K562 (cell line): ENCODE results near the gene CCDC196. TPM values are rescaled to one million over a fixed set of nuclear protein-coding genes. Genes with fewer than 3 reads are reported as not detected.

Source experiments
- BDP1 ChIP-seq: IDR thresholded peaks from 3 replicates; pipeline ENCODE4 v1.6.1; 2011; ENCODE audit not compliant: insufficient read length, insufficient read depth
- CREBBP ChIP-seq: IDR thresholded peaks from one replicate; pipeline ENCODE4 v1.6.1; 2012; ENCODE audit warnings: low read depth, mild to moderate bottlenecking, control low read depth, inconsistent platforms, low read length
- FOXK1 ChIP-seq: sonication (generic); formaldehyde crosslinking; IDR thresholded peaks from 2 replicates; pipeline ENCODE4 v1.8.0; 2022; ENCODE audit warnings: missing genetic modification reagents, mild to moderate bottlenecking, borderline replicate concordance
- HNRNPL ChIP-seq: fragments of 200-400 bp; formaldehyde crosslinking; IDR thresholded peaks from 2 replicates; pipeline ENCODE4 v1.6.1; 2017; ENCODE audit warnings: low read depth, mild to moderate bottlenecking, low read length
- POLR2AphosphoS2 ChIP-seq: IDR thresholded peaks from 2 replicates; pipeline ENCODE4 v1.6.1; 2012; ENCODE audit warnings: low read length, improper control_type of control experiment
- POLR2G ChIP-seq: fragments of 200-400 bp; formaldehyde crosslinking; IDR thresholded peaks from 2 replicates; pipeline ENCODE4 v1.6.1; 2017; ENCODE audit warnings: low read depth, mild to moderate bottlenecking, antibody characterized with exemption, low read length, moderate library complexity
- SMC3 ChIP-seq: conservative IDR thresholded peaks from 2 replicates; pipeline ENCODE4 v1.6.1; 2011; ENCODE audit warnings: low read depth, low read length, improper control_type of control experiment; ENCODE audit not compliant: insufficient read depth
- SREBF2 ChIP-seq: sonication (generic); formaldehyde crosslinking; IDR thresholded peaks from 2 replicates; pipeline ENCODE4 v1.4.0; 2020; ENCODE audit warnings: mild to moderate bottlenecking, missing genetic modification reagents
- STAT5A ChIP-seq: IDR thresholded peaks from 2 replicates; pipeline ENCODE4 v1.6.1; 2012; ENCODE audit warnings: low read length, inconsistent platforms, borderline replicate concordance
- ZNF165 ChIP-seq: fragments of 250-450 bp; sonication (Bioruptor Pico); IDR thresholded peaks from 2 replicates; pipeline ENCODE4 v1.4.0; 2020; ENCODE audit warnings: borderline replicate concordance
- ZNF197 ChIP-seq: fragments of 200-800 bp; sonication (Bioruptor generic); IDR thresholded peaks from 2 replicates; pipeline ENCODE4 v1.6.1; 2016; ENCODE audit warnings: low read depth, missing genetic modification characterization, missing compliant biosample characterization
- ZNF561 ChIP-seq: fragments of 450-650 bp; formaldehyde crosslinking; conservative IDR thresholded peaks from 2 replicates; pipeline ENCODE4 v1.4.0; 2020; ENCODE audit warnings: mild to moderate bottlenecking, moderate library complexity
- ZNF717 ChIP-seq: fragments of 250-450 bp; sonication (Bioruptor Pico); IDR thresholded peaks from 2 replicates; pipeline ENCODE4 v1.5.0; 2021
- polyA plus RNA-seq, 8 experiments: library from polyadenylated mRNA; depleted of rRNA in 4 of 8; stranded (reverse) in 5 of 8; unstranded in 3 of 8; fragments of >200 nt; fragmentation: Nextera tagmentation in 2 of 8; fragmentation: Illumina TruSeq in 1 of 8; extraction: Ambion mirVana in 2 of 8; extraction: Trizol in 1 of 8; gene quantifications; 2 replicates each; pipeline versions ENCODE4 v1.2.1 to v1.2.3, GENCODE V29; 2011 to 2014; ENCODE audit warnings: inconsistent platforms in 1 of 8, missing spikeins in 1 of 8
- total RNA-seq, 7 experiments: library from RNA; depleted of rRNA in 6 of 7; stranded (reverse); fragments of >200 nt in 6 of 7; fragmentation: Illumina TruSeq in 2 of 7; extraction: Trizol in 2 of 7; gene quantifications; 2 replicates each; pipeline versions ENCODE4 v1.2.1 to v1.2.3, GENCODE V29; 2011 to 2021; ENCODE audit warnings: low replicate concordance in 1 of 7
- TF ChIP-seq, protein P1 (sequence below): fragments of 450-650 bp; IDR thresholded peaks from 2 replicates; pipeline ENCODE4 v1.6.1; 2018; ENCODE audit warnings: mild to moderate bottlenecking, low read depth; ENCODE audit not compliant: partially characterized antibody
- TF ChIP-seq, protein P2 (sequence below): fragments of 250-450 bp; sonication (Bioruptor Pico); IDR thresholded peaks from 2 replicates; pipeline ENCODE4 v1.4.0; 2020; ENCODE audit warnings: mild to moderate bottlenecking, moderate library complexity
- TF ChIP-seq, protein P3 (sequence below): fragments of 250-450 bp; sonication (Bioruptor Pico); IDR thresholded peaks from 2 replicates; pipeline ENCODE4 v1.5.0; 2020; ENCODE audit warnings: mild to moderate bottlenecking

Gene CCDC196
- total and polyA plus RNA-seq, 9 of the 15 experiments (the other 6 are each of a cell fraction or from before 2014, with no cell fraction given): not detected

DNA sequence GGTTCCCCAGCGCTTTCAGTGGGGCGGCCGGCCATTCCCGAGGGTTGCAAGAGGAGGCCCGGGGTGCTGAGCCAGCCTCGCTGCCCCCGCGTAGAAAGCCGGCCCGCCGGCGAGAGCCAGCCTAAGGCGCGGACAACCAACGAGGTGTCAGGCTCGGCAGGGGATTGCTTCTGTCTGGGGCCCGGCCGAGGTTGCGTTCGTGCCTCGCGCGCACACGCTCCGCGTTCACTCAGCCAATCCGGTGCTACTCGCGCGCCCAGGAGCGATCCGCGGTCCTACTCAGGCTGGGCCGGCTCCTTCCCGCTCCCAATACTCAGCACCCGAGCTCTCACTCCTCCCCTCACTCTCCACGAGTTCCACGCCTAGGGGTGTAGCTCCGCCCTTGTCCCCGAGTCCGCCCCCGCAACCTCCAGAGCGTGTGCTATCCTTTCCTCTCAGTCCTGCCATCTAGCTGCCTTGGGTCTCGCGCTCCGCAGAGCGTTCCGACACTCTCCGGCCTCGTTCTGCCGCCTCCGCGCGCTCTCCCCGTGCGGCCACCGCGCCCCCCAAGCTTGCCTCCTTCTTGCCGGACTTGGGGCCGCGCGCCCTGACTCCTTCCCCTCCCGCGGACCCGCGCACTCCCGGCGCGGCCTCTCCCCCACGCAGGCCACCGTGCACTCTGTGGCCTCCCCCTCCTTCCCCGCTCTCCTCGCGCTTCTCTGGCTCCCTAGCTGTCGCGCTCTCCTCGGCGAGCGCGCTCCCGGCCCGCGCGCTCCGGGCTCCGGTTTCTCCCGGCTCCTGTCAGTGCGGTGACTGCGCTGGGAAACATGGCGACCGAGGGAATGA lies 21.8 kb downstream of the CCDC196 start, which contains the start of gene GPHN (continued):
- TF ChIP-seq STAT5A (no peak), ZNF717 (CRISPR knock-in tag) (no peak), FOXK1 (no peak), ZNF561 (no peak), SREBF2 (CRISPR knock-in tag) (no peak), HNRNPL (peak; percentile 64; the same call in 1 of the 2 replicates), BDP1 (no peak), POLR2G (peak; percentile 95), CREBBP (no peak), SMC3 (no peak), POLR2AphosphoS2 (no peak), ZNF165 (CRISPR knock-in tag) (no peak), ZNF197 (CRISPR knock-in tag) (no peak)
- TF ChIP-seq, protein P1, sequence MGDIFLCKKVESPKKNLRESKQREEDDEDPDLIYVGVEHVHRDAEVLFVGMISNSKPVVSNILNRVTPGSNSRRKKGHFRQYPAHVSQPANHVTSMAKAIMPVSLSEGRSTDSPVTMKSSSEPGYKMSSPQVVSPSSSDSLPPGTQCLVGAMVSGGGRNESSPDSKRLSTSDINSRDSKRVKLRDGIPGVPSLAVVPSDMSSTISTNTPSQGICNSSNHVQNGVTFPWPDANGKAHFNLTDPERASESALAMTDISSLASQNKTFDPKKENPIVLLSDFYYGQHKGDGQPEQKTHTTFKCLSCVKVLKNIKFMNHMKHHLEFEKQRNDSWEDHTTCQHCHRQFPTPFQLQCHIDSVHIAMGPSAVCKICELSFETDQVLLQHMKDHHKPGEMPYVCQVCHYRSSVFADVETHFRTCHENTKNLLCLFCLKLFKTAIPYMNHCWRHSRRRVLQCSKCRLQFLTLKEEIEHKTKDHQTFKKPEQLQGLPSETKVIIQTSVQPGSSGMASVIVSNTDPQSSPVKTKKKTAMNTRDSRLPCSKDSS: no peak
- TF ChIP-seq, protein P2, sequence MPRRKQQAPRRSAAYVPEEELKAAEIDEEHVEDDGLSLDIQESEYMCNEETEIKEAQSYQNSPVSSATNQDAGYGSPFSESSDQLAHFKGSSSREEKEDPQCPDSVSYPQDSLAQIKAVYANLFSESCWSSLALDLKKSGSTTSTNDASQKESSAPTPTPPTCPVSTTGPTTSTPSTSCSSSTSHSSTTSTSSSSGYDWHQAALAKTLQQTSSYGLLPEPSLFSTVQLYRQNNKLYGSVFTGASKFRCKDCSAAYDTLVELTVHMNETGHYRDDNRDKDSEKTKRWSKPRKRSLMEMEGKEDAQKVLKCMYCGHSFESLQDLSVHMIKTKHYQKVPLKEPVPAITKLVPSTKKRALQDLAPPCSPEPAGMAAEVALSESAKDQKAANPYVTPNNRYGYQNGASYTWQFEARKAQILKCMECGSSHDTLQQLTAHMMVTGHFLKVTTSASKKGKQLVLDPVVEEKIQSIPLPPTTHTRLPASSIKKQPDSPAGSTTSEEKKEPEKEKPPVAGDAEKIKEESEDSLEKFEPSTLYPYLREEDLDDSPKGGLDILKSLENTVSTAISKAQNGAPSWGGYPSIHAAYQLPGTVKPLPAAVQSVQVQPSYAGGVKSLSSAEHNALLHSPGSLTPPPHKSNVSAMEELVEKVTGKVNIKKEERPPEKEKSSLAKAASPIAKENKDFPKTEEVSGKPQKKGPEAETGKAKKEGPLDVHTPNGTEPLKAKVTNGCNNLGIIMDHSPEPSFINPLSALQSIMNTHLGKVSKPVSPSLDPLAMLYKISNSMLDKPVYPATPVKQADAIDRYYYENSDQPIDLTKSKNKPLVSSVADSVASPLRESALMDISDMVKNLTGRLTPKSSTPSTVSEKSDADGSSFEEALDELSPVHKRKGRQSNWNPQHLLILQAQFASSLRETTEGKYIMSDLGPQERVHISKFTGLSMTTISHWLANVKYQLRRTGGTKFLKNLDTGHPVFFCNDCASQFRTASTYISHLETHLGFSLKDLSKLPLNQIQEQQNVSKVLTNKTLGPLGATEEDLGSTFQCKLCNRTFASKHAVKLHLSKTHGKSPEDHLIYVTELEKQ (CRISPR knock-in tag): no peak
- TF ChIP-seq, protein P3, sequence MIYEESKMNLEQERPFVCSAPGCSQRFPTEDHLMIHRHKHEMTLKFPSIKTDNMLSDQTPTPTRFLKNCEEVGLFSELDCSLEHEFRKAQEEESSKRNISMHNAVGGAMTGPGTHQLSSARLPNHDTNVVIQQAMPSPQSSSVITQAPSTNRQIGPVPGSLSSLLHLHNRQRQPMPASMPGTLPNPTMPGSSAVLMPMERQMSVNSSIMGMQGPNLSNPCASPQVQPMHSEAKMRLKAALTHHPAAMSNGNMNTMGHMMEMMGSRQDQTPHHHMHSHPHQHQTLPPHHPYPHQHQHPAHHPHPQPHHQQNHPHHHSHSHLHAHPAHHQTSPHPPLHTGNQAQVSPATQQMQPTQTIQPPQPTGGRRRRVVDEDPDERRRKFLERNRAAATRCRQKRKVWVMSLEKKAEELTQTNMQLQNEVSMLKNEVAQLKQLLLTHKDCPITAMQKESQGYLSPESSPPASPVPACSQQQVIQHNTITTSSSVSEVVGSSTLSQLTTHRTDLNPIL (CRISPR knock-in tag): no peak
